Measurements from ENCODE around the gene DMP1. TPM values are rescaled to one million over a fixed set of nuclear protein-coding genes. Genes with fewer than 3 reads are reported as not detected.
"Not testable (repeated sequence)": the region's sequence is repeated elsewhere in the genome, so short reads cannot be mapped to it uniquely, and the experiment has no call there.

Gene DMP1
- total RNA-seq, 2 experiments from 2014 or later: not detected

GRCh38 chr4:87654487-87655044 is 4.5 kb downstream of the DMP1 start:
- CTCF ChIA-PET: no interaction called here
- no peak for DNase-seq
- no peak overlapping the region for H3K4me3 Mint-ChIP-seq
- H3K36me3 Mint-ChIP-seq: no peaks in the 10 kb centered on the region
- peaks cover 3% of the 10 kb centered on the region for H3K4me1 Mint-ChIP-seq
- H3K27me3 Mint-ChIP-seq: peaks cover 23% of the 10 kb centered on the region
- H3K9me3 Mint-ChIP-seq (ENCODE audit: low read depth): no peaks in the 10 kb centered on the region
- H3K27ac Mint-ChIP-seq: no peak overlapping the region
- no peak for ATAC-seq

- DNase-seq: no peak
- Mint-ChIP-seq H3K27ac (no peak overlapping the region), H3K36me3 (no peaks in the 10 kb centered on the region), H3K4me3 (no peak overlapping the region), H3K27me3 (peaks cover 11% of the 10 kb centered on the region), H3K9me3 (ENCODE audit: low read depth) (no peaks in the 10 kb centered on the region), H3K4me1 (peaks cover 3% of the 10 kb centered on the region)
- CTCF ChIA-PET: no interaction called here
- ATAC-seq: no peak
These were observed 7.4 kb downstream of the DMP1 start for GRCh38 chr4:87657525-87657924.

- H3K4me3 Mint-ChIP-seq: no peak overlapping the region
- H3K9me3 Mint-ChIP-seq (ENCODE audit: low read depth): no peaks in the 10 kb centered on the region
- no peak overlapping the region for H3K27ac Mint-ChIP-seq
- CTCF ChIA-PET: no interaction called here
- H3K4me1 Mint-ChIP-seq: peaks cover 3% of the 10 kb centered on the region
- peaks cover 10% of the 10 kb centered on the region for H3K27me3 Mint-ChIP-seq
- DNase-seq: no peak
- H3K36me3 Mint-ChIP-seq: no peaks in the 10 kb centered on the region
- no peak for ATAC-seq
These were observed 9.3 kb downstream of the DMP1 start for GRCh38 chr4:87659247-87659931.

- ATAC-seq (no peak), DNase-seq (no peak)
- no peak overlapping the region for H3K4me3 Mint-ChIP-seq
- CTCF ChIA-PET: no interaction called here
- peaks cover 3% of the 10 kb centered on the region for H3K27me3 Mint-ChIP-seq
- H3K9me3 Mint-ChIP-seq (ENCODE audit: low read depth): no peaks in the 10 kb centered on the region
- H3K36me3 Mint-ChIP-seq: no peaks in the 10 kb centered on the region
- no peak overlapping the region for H3K27ac Mint-ChIP-seq
- H3K4me1 Mint-ChIP-seq: peaks cover 3% of the 10 kb centered on the region
These were observed 12.8 kb downstream of the DMP1 start for GRCh38 chr4:87662871-87663270.

- H3K9me3 Mint-ChIP-seq (ENCODE audit: low read depth): peaks cover 3% of the 10 kb centered on the region
- peaks cover 23% of the 10 kb centered on the region for H3K27me3 Mint-ChIP-seq
- no peaks in the 10 kb centered on the region for H3K4me1 Mint-ChIP-seq
- no peaks in the 10 kb centered on the region for H3K36me3 Mint-ChIP-seq
- ATAC-seq (no peak), DNase-seq (no peak)
- H3K4me3 Mint-ChIP-seq: no peak overlapping the region
- no peak overlapping the region for H3K27ac Mint-ChIP-seq
- CTCF ChIA-PET: no interaction called here
These were observed 19.3 kb downstream of the DMP1 start for GRCh38 chr4:87669373-87669772.

GRCh38 chr4:87677731-87678130 is 27.7 kb downstream of the DMP1 start:
- Mint-ChIP-seq H3K27ac (no peak overlapping the region), H3K9me3 (ENCODE audit: low read depth) (peaks cover 3% of the 10 kb centered on the region), H3K36me3 (no peaks in the 10 kb centered on the region), H3K4me1 (no peaks in the 10 kb centered on the region), H3K27me3 (peaks cover 8% of the 10 kb centered on the region), H3K4me3 (no peak overlapping the region)
- ATAC-seq (no peak), DNase-seq (no peak)
- CTCF ChIA-PET: interaction anchor here (0.9 to 2.2 kb wide), 2 partner anchors 171 to 534 kb away, joined by 3 to 11 read pairs; no protein-coding TSS in a partner anchor

- H3K27me3 Mint-ChIP-seq: peaks cover 7% of the 10 kb centered on the region
- ATAC-seq (no peak), DNase-seq (no peak)
- no peak overlapping the region for H3K27ac Mint-ChIP-seq
- H3K36me3 Mint-ChIP-seq: no peaks in the 10 kb centered on the region
- CTCF ChIA-PET: interaction anchor here (0.8 to 2.1 kb wide), 5 partner anchors 19 to 169 kb away, joined by 3 to 13 read pairs (median 4); no protein-coding TSS in a partner anchor
- H3K4me3 Mint-ChIP-seq: no peak overlapping the region
- H3K4me1 Mint-ChIP-seq: no peaks in the 10 kb centered on the region
- no peaks in the 10 kb centered on the region for H3K9me3 Mint-ChIP-seq (ENCODE audit: low read depth)
These were observed 29.5 kb downstream of the DMP1 start for GRCh38 chr4:87679449-87680169.

- Mint-ChIP-seq H3K4me3 (no peak overlapping the region), H3K27ac (no peak overlapping the region), H3K27me3 (peaks cover 7% of the 10 kb centered on the region), H3K9me3 (ENCODE audit: low read depth) (no peaks in the 10 kb centered on the region), H3K36me3 (no peaks in the 10 kb centered on the region), H3K4me1 (no peaks in the 10 kb centered on the region)
- ATAC-seq (no peak), DNase-seq (no peak)
- CTCF ChIA-PET: interaction anchor here (0.8 to 2.1 kb wide), 5 partner anchors 20 to 169 kb away, joined by 3 to 13 read pairs (median 4); no protein-coding TSS in a partner anchor
These were observed 30.2 kb downstream of the DMP1 start for GRCh38 chr4:87680271-87680670.

GRCh38 chr4:87688316-87688715 is 38.2 kb downstream of the DMP1 start:
- peaks cover 3% of the 10 kb centered on the region for H3K27me3 Mint-ChIP-seq
- H3K9me3 Mint-ChIP-seq (ENCODE audit: low read depth): peaks cover 7% of the 10 kb centered on the region
- H3K4me3 Mint-ChIP-seq: no peak overlapping the region
- no peak overlapping the region for H3K27ac Mint-ChIP-seq
- no peaks in the 10 kb centered on the region for H3K4me1 Mint-ChIP-seq
- no peak for DNase-seq
- peaks cover 1% of the 10 kb centered on the region for H3K36me3 Mint-ChIP-seq
- CTCF ChIA-PET: no interaction called here
- ATAC-seq: no peak

- ATAC-seq; H3K27ac Mint-ChIP-seq; H3K4me1 Mint-ChIP-seq; DNase-seq; H3K27me3 Mint-ChIP-seq; CTCF ChIA-PET; H3K36me3 Mint-ChIP-seq; H3K4me3 Mint-ChIP-seq; H3K9me3 Mint-ChIP-seq (ENCODE audit: low read depth): not testable (repeated sequence)
These were observed 40.9 kb downstream of the DMP1 start for GRCh38 chr4:87690947-87691346.

- not testable (repeated sequence) for H3K4me3 Mint-ChIP-seq; H3K27ac Mint-ChIP-seq; DNase-seq; H3K36me3 Mint-ChIP-seq; H3K4me1 Mint-ChIP-seq; ATAC-seq; H3K27me3 Mint-ChIP-seq; H3K9me3 Mint-ChIP-seq (ENCODE audit: low read depth)
- CTCF ChIA-PET: interaction anchor here (0.7 kb wide), 1 partner anchor 1804 kb away, joined by 3 read pairs; no protein-coding TSS in a partner anchor
These were observed 42.0 kb downstream of the DMP1 start for GRCh38 chr4:87692060-87692459.

- ATAC-seq: no peak
- Mint-ChIP-seq H3K36me3 (no peaks in the 10 kb centered on the region), H3K27me3 (no peaks in the 10 kb centered on the region), H3K4me1 (no peaks in the 10 kb centered on the region), H3K27ac (no peak overlapping the region), H3K4me3 (no peak overlapping the region), H3K9me3 (ENCODE audit: low read depth) (peaks cover 5% of the 10 kb centered on the region)
- DNase-seq: no peak
- CTCF ChIA-PET: interaction anchor here (1.2 kb wide), 1 partner anchor 152 kb away, joined by 3 read pairs; no protein-coding TSS in a partner anchor
These were observed 47.2 kb downstream of the DMP1 start for GRCh38 chr4:87697272-87697671.

GRCh38 chr4:87697945-87698344 is 47.9 kb downstream of the DMP1 start:
- H3K9me3 Mint-ChIP-seq (ENCODE audit: low read depth): peaks cover 5% of the 10 kb centered on the region
- H3K27me3 Mint-ChIP-seq: peaks cover 3% of the 10 kb centered on the region
- no peak overlapping the region for H3K27ac Mint-ChIP-seq
- no peaks in the 10 kb centered on the region for H3K36me3 Mint-ChIP-seq
- no peak for ATAC-seq
- DNase-seq: no peak
- H3K4me1 Mint-ChIP-seq: no peaks in the 10 kb centered on the region
- H3K4me3 Mint-ChIP-seq: no peak overlapping the region
- CTCF ChIA-PET: no interaction called here

- H3K36me3 Mint-ChIP-seq: no peaks in the 10 kb centered on the region
- DNase-seq (no peak), ATAC-seq (no peak)
- H3K9me3 Mint-ChIP-seq (ENCODE audit: low read depth): peaks cover under 1% of the 10 kb centered on the region
- no peak overlapping the region for H3K27ac Mint-ChIP-seq
- CTCF ChIA-PET: no interaction called here
- no peaks in the 10 kb centered on the region for H3K4me1 Mint-ChIP-seq
- H3K4me3 Mint-ChIP-seq: no peak overlapping the region
- peaks cover 3% of the 10 kb centered on the region for H3K27me3 Mint-ChIP-seq
These were observed 48.3 kb downstream of the DMP1 start for GRCh38 chr4:87698394-87698793.
